DMS153 treated with DMSO at 0.1 percent for 48 hours (cell line): Measurements from ENCODE around the gene RNASE12.
A peak's percentile ranks its signal among the peaks of the same experiment; 100 is the strongest.
"Not testable (repeated sequence)": the region's sequence is repeated elsewhere in the genome, so short reads cannot be mapped to it uniquely, and the experiment has no call there.

Source experiments
- DNase-seq: peaks from one replicate; lab custom pipeline; 2025; ENCODE audit not compliant: unreplicated experiment; lab: John Stamatoyannopoulos, UW

The RNASE12 gene

GRCh38 chr14:20614038-20614840, 23.1 kb upstream of the RNASE12 start:
- no peak for DNase-seq

GRCh38 chr14:20613094-20614037, 22.2 kb upstream of the RNASE12 start:
- peak; percentile 99 for DNase-seq

- no peak for DNase-seq
Observed at GRCh38 chr14:20612403-20612802, 21.2 kb upstream of the RNASE12 start.

GRCh38 chr14:20611277-20611676, 20.1 kb upstream of the RNASE12 start:
- no peak for DNase-seq

GRCh38 chr14:20610002-20610765, 19.0 kb upstream of the RNASE12 start:
- DNase-seq: peak; percentile 65

GRCh38 chr14:20609215-20610001, 18.2 kb upstream of the RNASE12 start:
- peak; percentile 79 for DNase-seq

DNA sequence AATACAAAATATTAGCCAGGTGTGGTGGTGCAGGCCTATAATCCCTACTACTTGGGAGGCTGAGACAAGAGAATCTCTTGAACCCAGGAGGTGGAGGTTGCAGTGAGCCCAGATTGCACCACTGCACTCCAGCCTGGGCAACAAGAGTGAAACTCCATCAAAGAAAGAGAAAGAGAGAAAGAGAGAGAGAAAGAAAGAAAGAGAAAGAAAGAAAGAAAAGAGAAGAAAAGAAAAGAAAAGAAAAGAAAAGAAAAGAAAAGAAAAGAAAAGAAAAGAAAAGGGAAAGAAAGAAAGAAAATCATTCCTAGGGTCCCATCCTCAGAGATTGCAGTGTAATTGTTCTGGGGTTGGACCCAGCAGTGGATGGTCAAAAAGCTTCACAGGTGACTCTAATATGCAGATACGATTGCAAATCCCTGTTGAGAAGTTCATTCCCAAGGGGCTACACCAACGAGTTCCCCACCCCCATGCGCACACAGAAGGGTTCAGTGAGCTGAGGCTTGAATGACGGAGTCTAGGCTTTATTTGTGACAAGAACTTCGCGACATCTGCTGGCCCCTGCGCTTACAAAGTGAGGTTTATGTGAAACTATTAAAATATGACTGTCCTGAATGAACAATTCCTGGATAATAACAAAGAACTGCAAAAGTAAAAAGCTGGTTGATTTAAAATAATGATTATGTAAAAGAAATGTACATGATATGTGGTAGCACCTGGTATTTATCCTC, 17.4 kb upstream of the RNASE12 start:
- DNase-seq: no peak

DNA sequence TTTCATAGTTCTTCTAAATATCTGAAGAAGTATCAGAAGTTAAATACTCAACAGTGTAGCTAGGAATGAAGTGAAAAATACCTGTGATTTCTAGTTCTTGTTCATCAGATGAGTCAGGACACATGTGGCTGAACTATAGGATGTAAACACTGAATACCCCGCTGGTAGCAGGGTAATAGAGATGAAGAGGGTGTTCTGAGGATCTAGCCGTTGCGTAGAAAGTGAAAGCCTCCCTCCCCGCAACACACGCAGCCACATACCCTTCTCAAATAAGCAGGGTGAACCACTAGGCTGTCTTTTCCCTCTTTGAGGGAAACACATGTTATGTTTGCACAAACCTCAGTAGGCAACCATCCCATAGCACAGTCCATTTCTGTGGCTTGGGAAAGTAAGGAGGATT, 16.4 kb upstream of the RNASE12 start:
- DNase-seq: no peak

GRCh38 chr14:20606902-20607242, 15.7 kb upstream of the RNASE12 start:
- no peak for DNase-seq

DNA sequence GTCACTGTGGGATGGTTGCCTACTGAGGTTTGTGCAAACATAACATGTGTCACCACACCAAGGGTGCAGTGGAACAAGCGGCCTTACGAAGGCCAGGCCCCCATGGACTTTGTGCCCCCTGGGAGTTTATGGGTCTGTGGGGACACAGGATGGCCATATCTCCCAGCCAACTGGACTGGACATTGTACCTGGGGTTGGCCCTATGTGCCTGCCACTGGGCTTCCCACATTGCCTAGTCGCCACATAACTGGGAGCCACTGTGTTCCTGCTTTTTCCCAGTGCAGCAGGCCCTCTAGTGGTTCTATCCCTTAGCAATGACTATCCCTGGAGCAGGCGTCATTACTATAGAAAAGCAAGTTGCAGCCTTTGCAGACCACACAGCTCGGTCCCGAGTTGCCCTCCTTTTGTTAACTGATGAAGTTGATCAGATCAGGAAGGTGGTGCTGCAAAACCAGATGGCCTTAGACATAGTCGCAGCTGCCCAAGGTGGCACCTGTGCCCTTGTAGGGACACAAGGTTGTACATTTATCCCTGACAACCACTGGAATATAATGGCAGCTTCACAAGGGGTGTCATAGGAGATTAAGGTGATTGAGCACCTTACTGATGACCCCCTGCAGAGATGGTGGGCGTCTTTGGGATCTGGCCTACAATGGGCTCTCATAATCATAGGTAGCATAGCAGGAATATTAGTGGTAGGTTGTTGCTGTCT, 15.2 kb upstream of the RNASE12 start:
- no peak for DNase-seq

DNA sequence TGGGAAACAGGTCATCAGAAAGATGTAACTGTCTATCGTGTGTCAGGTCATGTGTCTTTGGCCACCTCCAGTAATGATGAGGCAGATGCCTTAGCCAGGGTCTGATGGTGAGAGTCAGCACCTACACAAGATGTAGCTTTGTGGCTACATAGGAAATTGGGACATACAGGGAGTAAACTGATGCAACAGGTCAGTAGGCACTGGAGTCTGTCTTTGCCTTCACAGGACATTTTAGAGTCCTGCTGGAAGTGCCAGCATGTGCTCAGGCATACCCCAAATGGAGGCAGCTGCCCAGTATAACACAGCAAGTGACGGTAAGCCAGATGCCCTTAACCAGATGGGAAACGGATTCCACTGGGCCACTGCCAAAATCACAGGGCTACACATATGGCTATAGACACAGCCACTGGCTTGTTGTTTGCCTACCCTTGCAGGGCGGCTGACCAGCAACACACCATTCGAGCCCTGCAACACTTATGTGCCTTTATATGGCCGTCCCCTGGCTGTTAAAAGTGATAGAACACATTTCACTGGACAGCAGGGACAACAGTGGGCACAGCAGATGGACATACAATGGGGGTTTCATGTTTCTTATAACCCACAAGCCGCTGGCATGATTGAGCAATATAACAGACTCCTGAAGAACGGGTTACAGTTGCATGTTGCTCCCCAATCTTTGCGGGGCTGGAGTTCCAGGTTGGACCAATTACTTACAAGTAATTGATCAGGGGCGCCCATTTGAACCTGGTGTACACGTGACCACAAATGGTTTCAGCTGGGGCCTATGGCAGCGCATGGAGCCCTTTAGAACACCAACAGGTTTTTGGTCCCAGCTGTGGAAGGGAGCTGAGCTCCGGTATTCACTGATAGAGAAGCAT, 12.9 kb upstream of the RNASE12 start:
- no peak for DNase-seq

GRCh38 chr14:20602583-20602982, 11.4 kb upstream of the RNASE12 start:
- DNase-seq: no peak

DNA sequence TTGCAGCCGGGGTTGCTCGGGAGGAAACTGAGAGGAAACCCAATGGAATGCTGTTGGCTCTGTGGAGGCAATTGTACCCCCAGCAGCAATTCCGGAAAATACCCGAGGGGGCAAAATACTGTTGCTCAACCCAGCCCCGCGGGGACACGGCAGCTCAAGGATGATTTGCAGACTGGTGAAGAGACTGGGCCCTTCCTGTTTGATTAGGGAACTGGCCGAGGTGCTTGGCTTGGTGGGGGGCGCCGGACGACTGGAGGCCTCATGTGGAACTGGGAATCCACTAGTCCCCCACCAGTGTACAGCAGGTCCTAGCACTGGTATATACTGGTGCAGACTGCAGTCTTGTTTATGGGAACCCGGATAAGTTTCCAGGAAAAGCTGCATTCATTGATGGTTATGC, 10.3 kb upstream of the RNASE12 start:
- DNase-seq: no peak

DNA sequence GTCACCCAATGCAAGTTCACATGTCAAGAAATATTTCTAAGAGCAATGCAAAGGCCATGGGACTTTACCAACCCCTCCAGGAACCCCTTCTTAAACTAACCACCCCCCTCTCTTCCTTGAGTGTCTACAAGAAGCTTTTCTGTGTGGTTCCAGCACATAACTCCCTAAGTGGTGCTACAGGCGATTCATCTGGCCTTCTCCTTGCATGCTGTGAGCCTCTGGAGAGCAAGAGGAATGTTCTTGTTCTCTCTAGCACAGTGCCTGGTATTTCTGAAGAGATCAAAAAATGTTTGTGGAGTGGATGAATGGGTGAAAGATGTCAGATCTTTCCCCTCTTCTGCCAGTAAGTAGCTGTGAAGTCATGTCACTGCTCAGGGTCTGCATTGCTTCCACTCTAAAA, 5.9 kb upstream of the RNASE12 start:
- DNase-seq: no peak

- not testable (repeated sequence) for DNase-seq
Observed at GRCh38 chr14:20595726-20596125, 4.5 kb upstream of the RNASE12 start.

GRCh38 chr14:20592574-20592973, 1.4 kb upstream of the RNASE12 start:
- no peak for DNase-seq

GRCh38 chr14:20587489-20588154, 3.6 kb downstream of the RNASE12 start, which contains the start of gene RNASE11:
RNASE11 (minus strand) TSS chr14:20588001.
- DNase-seq: no peak

DNA sequence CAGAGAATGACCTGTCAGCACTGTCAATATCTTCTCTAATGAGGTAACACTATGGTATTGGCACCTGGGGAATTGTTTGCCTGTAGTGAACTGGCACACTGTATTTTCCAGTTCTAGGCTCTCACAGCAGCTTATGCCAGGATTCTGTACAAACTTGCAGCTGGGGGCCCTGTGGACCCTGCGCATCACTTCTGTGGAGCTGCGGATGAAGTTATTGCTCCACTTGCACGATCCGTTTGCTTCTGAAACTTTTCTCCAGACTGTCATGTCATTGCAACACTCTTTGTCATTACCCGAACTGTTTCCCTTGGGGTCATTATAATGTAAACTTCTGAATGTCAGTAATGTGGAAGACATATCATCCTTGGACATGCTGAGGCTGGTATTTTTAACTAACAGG, 7.3 kb downstream of the RNASE12 start:
- DNase-seq: no peak
